ENCODE results near the gene RANBP3L. TPM values are rescaled to one million over a fixed set of nuclear protein-coding genes. Genes with fewer than 3 reads are reported as not detected.

RANBP3L gene
- total and polyA plus RNA-seq, 9 donors = 0.17 to 3.1 (median 0.94) TPM

- DNase-seq = no peak
- 92 to 98% (median 95%) methylated on average over 1 of the region's 1 CpG for WGBS, 3 donors
- Histone ChIP-seq H3K4me1 (ENCODE audit: insufficient read depth) (no peaks in the 10 kb centered on the region), H3K27ac (no peak overlapping the region), H3K4me3 (no peak overlapping the region), H3K36me3 (no peaks in the 10 kb centered on the region), H3K9me3 (no peaks in the 10 kb centered on the region), H3K27me3 (no peaks in the 10 kb centered on the region)
- intact Hi-C loops (cut with DNase I) = no loop called here
- TF ChIP-seq POLR2A (IDR thresholded peaks at IDR 0.05) (no peak), EP300 (IDR thresholded peaks at IDR 0.05) (no peak)
These were observed 79.1 kb downstream of the RANBP3L start for GRCh38 chr5:36222620-36223019.

GRCh38 chr5:36217988-36218387 is 83.7 kb downstream of the RANBP3L start:
- WGBS, 3 donors = 97 to 99% (median 98%) methylated on average over 1 of the region's 1 CpG
- no peaks in the 10 kb centered on the region for H3K9me3 ChIP-seq
- no peak for TF ChIP-seq EP300 (IDR thresholded peaks at IDR 0.05)
- no peak for TF ChIP-seq POLR2A (IDR thresholded peaks at IDR 0.05)
- no peak for TF ChIP-seq CTCF (IDR thresholded peaks at IDR 0.05)
- H3K4me3 ChIP-seq = no peak overlapping the region
- no peaks in the 10 kb centered on the region for H3K4me1 ChIP-seq (ENCODE audit: insufficient read depth)
- no peak for DNase-seq
- no peaks in the 10 kb centered on the region for H3K36me3 ChIP-seq
- H3K27ac ChIP-seq = no peak overlapping the region
- intact Hi-C loops (cut with DNase I) = no loop called here
- no peaks in the 10 kb centered on the region for H3K27me3 ChIP-seq

GRCh38 chr5:36217567-36217966 is 84.1 kb downstream of the RANBP3L start:
- DNase-seq = no peak
- no peak overlapping the region for H3K27ac ChIP-seq
- no peak for TF ChIP-seq POLR2A (IDR thresholded peaks at IDR 0.05)
- no peak overlapping the region for H3K4me3 ChIP-seq
- no peaks in the 10 kb centered on the region for H3K36me3 ChIP-seq
- no peaks in the 10 kb centered on the region for H3K27me3 ChIP-seq
- intact Hi-C loops (cut with DNase I) = no loop called here
- WGBS, 3 donors = 83 to 95% (median 88%) methylated on average over 1 of the region's 1 CpG
- H3K9me3 ChIP-seq = no peaks in the 10 kb centered on the region
- H3K4me1 ChIP-seq (ENCODE audit: insufficient read depth) = no peaks in the 10 kb centered on the region

GRCh38 chr5:36215910-36216309 is 85.8 kb downstream of the RANBP3L start:
- intact Hi-C loops (cut with DNase I) = no loop called here
- Histone ChIP-seq H3K4me3 (no peak overlapping the region), H3K9me3 (no peaks in the 10 kb centered on the region), H3K36me3 (no peaks in the 10 kb centered on the region), H3K27me3 (no peaks in the 10 kb centered on the region), H3K27ac (no peak overlapping the region), H3K4me1 (ENCODE audit: insufficient read depth) (no peaks in the 10 kb centered on the region)
- TF ChIP-seq EP300 (IDR thresholded peaks at IDR 0.05) (no peak), POLR2A (IDR thresholded peaks at IDR 0.05) (no peak), CTCF (IDR thresholded peaks at IDR 0.05) (no peak)
- no peak for DNase-seq
- WGBS, 3 donors = 62 to 77% (median 72%) methylated on average over 2 of the region's 2 CpGs

- Histone ChIP-seq H3K4me1 (ENCODE audit: insufficient read depth) (no peaks in the 10 kb centered on the region), H3K36me3 (no peaks in the 10 kb centered on the region), H3K9me3 (no peaks in the 10 kb centered on the region), H3K27me3 (no peaks in the 10 kb centered on the region), H3K27ac (no peak overlapping the region), H3K4me3 (no peak overlapping the region)
- whole genome bisulfite sequencing, 3 donors = 89 to 91% (median 90%) methylated on average over 3 of the region's 3 CpGs
- no peak for TF ChIP-seq POLR2A (IDR thresholded peaks at IDR 0.05)
- no peak for TF ChIP-seq EP300 (IDR thresholded peaks at IDR 0.05)
- TF ChIP-seq CTCF (IDR thresholded peaks at IDR 0.05) = no peak
- intact Hi-C loops (cut with DNase I) = no loop called here
- DNase-seq = no peak
These were observed 87.3 kb downstream of the RANBP3L start for GRCh38 chr5:36214436-36214835.

GRCh38 chr5:36209664-36210063 is 92.0 kb downstream of the RANBP3L start:
- Histone ChIP-seq H3K27me3 (no peaks in the 10 kb centered on the region), H3K4me1 (ENCODE audit: insufficient read depth) (no peaks in the 10 kb centered on the region), H3K4me3 (no peak overlapping the region), H3K9me3 (no peaks in the 10 kb centered on the region), H3K27ac (no peak overlapping the region), H3K36me3 (no peaks in the 10 kb centered on the region)
- 93 to 97% (median 94%) methylated on average over 3 of the region's 3 CpGs for WGBS, 3 donors
- no peak for DNase-seq
- intact Hi-C loops (cut with DNase I) = no loop called here
- TF ChIP-seq CTCF (IDR thresholded peaks at IDR 0.05) (no peak), POLR2A (IDR thresholded peaks at IDR 0.05) (no peak), EP300 (IDR thresholded peaks at IDR 0.05) (no peak)
